ENCODE measurements around the gene SLC25A15.
"Not testable (repeated sequence)": the region's sequence is repeated elsewhere in the genome, so short reads cannot be mapped to it uniquely, and the experiment has no call there.

Gene SLC25A15

DNA sequence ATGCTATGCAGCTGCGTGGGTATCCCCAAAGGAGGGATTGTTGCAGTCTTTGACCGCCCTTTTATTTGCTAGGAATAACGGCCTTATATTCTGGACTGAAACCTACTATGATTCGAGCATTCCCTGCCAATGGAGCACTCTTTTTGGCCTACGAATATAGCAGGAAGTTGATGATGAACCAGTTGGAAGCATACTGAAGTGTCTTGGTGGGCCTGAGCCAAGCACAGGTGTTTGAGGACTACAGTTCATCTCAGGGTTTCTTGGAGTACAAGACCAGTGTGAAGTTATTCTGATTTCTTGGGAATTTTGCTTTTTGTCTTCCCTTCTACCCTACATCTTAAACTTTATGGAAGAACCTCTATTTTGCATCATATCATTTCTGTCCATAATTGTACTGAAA is 20.1 kb downstream of the SLC25A15 start:
- H3K27me3 ChIP-seq, result no peaks in the 10 kb centered on the region
- no peaks in the 10 kb centered on the region for H3K9me3 ChIP-seq
- no peak overlapping the region for H3K4me3 ChIP-seq
- H3K27ac ChIP-seq, result no peak overlapping the region
- TF ChIP-seq Cebpa-rat (IDR thresholded peaks at IDR 0.05), result no peak
- H3K4me1 ChIP-seq, result peaks cover 9% of the 10 kb centered on the region
- H4K20me1 ChIP-seq, result no peaks in the 10 kb centered on the region
- peaks cover 79% of the 10 kb centered on the region for H3K36me3 ChIP-seq
- H3K9ac ChIP-seq, result no peak overlapping the region
- H3K4me2 ChIP-seq, result no peak overlapping the region

DNA sequence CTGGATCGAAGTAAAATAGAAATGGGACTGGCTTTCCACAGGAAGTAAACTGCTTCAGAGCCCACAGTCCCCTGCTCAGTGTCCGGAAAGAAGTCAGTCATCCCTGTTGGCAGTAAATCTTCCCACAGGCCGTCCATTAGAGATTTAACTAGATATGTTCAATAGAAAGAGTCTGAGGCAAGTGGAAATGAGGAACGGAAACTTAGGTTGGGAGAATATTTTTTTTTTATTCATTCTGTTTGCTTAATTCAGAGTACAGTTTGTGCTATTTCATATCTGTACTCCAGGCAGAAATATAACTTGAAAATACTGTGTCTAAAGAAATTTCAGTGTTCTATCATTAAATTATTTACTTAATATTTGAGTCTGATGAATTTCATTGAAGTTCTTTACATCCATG is 22.7 kb downstream of the SLC25A15 start:
- H3K36me3 ChIP-seq, result peaks cover 54% of the 10 kb centered on the region
- H3K4me1 ChIP-seq, result peaks cover 9% of the 10 kb centered on the region
- H3K27me3 ChIP-seq, result no peaks in the 10 kb centered on the region
- peak overlapping the region; percentile 33 for H3K4me2 ChIP-seq
- no peak for TF ChIP-seq Cebpa-rat (IDR thresholded peaks at IDR 0.05)
- H4K20me1 ChIP-seq, result no peaks in the 10 kb centered on the region
- no peak overlapping the region for H3K9ac ChIP-seq
- H3K4me3 ChIP-seq, result no peak overlapping the region
- peaks cover 12% of the 10 kb centered on the region; the same call in 1 of the 2 replicates for H3K9me3 ChIP-seq
- no peak overlapping the region for H3K27ac ChIP-seq

DNA sequence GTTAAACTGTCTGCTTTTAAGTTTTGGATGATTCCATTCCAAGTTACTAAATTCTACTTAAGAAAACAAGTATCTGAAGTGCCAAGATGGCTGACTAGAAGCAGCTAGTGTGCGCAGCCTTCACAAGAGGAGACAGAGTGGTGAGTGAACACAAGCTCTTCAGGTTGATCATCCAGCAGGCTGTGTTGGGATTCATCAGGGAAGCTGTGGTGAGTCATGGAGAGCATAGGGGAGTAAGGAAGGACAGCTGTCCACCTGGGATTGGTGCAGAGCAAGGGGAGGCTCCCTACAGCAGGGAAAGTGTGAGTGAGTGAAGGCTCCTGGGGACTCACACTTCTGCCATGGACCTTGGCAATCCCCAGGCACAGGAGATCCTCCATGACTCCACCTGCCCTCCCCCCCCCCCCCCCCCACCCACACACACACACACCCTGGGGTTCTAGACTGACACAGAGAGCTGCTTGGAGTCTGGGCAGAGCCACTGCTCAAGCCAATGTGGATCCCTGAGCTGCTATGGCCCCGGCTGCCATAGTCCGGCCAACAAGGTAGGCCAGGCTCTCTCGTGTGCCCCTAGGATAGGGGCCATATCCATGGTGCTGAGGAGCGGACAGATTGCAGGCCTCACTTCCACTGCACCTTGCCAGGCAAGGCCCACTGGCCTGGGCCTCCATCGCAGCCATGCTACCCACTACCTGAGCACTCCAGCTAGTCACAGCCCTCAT is 23.5 kb downstream of the SLC25A15 start:
- TF ChIP-seq Cebpa-rat (IDR thresholded peaks at IDR 0.05), result no peak
- Histone ChIP-seq H3K4me2 (no peak overlapping the region), H4K20me1 (no peaks in the 10 kb centered on the region), H3K4me3 (no peak overlapping the region), H3K9ac (no peak overlapping the region), H3K27me3 (no peaks in the 10 kb centered on the region), H3K27ac (no peak overlapping the region), H3K36me3 (peaks cover 46% of the 10 kb centered on the region), H3K9me3 (peaks cover 12% of the 10 kb centered on the region; the same call in 1 of the 2 replicates), H3K4me1 (peaks cover 9% of the 10 kb centered on the region)

DNA sequence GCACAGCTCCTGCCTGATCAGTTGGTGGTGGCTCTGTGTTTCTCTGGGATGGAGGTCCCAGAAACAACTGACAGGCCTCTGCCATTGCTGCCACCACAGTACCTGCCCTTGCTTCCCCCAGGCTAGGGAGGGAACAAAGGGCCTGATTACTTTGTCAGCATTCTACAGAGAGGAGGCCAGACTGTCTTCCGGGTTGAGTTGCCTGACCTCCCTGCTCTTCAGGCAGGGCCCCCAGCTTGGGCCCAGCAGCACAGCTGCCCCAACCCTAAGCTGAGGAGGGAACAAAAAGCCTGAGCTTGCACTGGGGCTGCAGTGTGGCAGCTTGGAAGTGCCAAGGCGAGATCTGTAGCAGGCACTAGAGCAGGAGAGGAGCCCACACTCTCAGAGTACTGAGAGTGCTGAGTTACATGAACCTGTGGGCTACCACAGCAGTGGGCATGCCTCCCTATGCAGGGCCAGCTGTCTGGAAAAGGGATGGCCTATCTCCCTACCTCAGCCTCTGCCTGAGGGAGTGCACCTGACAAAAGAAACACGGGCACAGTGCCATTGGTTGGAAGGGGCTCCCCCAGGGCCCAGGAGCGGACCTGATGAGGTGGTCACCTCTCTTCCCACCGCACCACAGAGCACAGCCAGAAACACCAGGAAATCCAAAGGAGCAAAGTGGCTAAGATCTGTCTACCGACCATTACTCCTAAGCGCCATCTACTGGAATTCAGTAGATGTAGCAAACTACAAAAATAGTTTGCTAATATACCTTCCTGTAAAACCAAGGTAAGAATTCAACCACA is 24.4 kb downstream of the SLC25A15 start:
- Histone ChIP-seq H3K4me2 (no peak overlapping the region), H3K4me1 (peaks cover 9% of the 10 kb centered on the region), H3K36me3 (peaks cover 37% of the 10 kb centered on the region), H3K9ac (no peak overlapping the region), H4K20me1 (no peaks in the 10 kb centered on the region), H3K27me3 (no peaks in the 10 kb centered on the region), H3K27ac (no peak overlapping the region; the same call in 1 of the 2 replicates), H3K4me3 (no peak overlapping the region), H3K9me3 (peaks cover 12% of the 10 kb centered on the region; the same call in 1 of the 2 replicates)
- no peak for TF ChIP-seq Cebpa-rat (IDR thresholded peaks at IDR 0.05)

DNA sequence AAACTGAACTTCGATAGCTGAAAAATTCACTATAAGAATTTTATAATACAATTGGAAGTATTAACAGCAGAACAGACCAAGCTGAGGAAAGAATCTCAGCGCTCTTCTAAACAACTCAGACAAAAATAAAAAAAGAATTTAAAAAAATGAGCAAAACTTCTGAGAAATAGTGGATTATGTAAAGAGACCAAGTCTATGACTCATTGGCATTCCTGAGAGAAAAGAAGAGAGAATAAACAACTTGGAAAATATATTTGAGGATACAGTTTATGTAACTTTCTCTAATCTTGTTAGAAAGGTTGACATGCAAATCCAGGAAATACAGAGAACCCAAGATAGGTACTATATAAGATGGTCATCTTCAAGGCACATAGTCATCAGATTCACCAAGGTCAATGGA is 25.4 kb downstream of the SLC25A15 start:
- TF ChIP-seq Cebpa-rat (IDR thresholded peaks at IDR 0.05), result no peak
- H3K4me3 ChIP-seq, result no peak overlapping the region
- H3K9me3 ChIP-seq, result peaks cover 12% of the 10 kb centered on the region; the same call in 1 of the 2 replicates
- H3K27me3 ChIP-seq, result no peaks in the 10 kb centered on the region
- no peaks in the 10 kb centered on the region for H4K20me1 ChIP-seq
- peaks cover 27% of the 10 kb centered on the region for H3K36me3 ChIP-seq
- H3K9ac ChIP-seq, result no peak overlapping the region
- H3K27ac ChIP-seq, result no peak overlapping the region
- H3K4me2 ChIP-seq, result no peak overlapping the region
- peaks cover 9% of the 10 kb centered on the region for H3K4me1 ChIP-seq

DNA sequence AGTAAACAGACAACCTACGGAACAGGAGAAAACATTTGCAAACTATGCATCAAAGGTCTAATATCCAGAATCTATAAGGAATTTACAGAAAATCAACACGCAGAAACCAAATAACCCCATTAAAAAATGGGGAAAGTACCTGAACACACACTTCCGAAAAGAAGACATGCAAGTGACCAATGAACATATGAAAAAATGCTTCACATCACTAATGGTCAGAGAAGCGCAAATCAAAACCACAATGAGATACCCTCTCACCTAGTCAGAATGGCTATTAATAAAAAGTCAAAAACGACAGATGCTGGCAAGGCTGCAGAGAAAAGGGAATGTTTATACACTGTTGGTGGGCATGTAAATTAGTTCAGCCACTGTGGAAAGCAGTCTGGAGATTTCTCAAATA is 29.5 kb downstream of the SLC25A15 start:
- no peak overlapping the region for H3K9ac ChIP-seq
- H3K4me3 ChIP-seq, result no peak overlapping the region
- no peaks in the 10 kb centered on the region for H3K4me1 ChIP-seq
- H3K27ac ChIP-seq, result no peak overlapping the region
- no peak overlapping the region for H3K4me2 ChIP-seq
- no peak for TF ChIP-seq Cebpa-rat (IDR thresholded peaks at IDR 0.05)
- peaks cover 12% of the 10 kb centered on the region; the same call in 1 of the 2 replicates for H3K9me3 ChIP-seq
- no peaks in the 10 kb centered on the region for H3K27me3 ChIP-seq
- peaks cover under 1% of the 10 kb centered on the region; the same call in 1 of the 2 replicates for H3K36me3 ChIP-seq
- no peaks in the 10 kb centered on the region for H4K20me1 ChIP-seq

DNA sequence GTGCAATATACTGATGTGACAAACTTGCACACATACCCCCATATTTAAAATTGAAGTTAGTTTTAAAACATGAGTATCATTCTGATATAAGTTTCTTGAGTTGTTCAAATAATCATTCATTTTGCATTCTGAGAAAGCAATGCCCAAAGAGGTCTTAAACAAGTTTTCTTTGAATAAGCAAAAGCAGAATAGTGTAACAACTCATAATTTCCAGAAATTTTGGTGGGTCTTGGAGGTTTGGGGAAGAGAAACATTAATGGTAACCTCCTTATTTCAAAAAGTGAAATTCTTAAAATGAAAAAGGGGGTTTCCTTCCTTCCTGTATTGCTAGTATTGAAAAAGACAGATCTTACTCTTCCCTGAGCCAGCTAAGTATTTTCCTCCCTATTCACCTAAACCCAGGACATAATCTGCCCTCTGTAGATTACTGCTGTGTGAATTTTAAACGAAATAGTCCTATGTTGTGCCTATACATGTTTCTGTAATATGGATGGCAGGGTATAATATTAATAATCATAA is 30.4 kb downstream of the SLC25A15 start:
- H3K4me1 ChIP-seq, result no peaks in the 10 kb centered on the region
- no peak overlapping the region for H3K27ac ChIP-seq
- H3K9ac ChIP-seq, result no peak overlapping the region
- no peaks in the 10 kb centered on the region for H3K27me3 ChIP-seq
- H3K9me3 ChIP-seq, result peaks cover 12% of the 10 kb centered on the region; the same call in 1 of the 2 replicates
- H3K4me3 ChIP-seq, result no peak overlapping the region
- H3K36me3 ChIP-seq, result no peaks in the 10 kb centered on the region
- no peak for TF ChIP-seq Cebpa-rat (IDR thresholded peaks at IDR 0.05)
- no peak overlapping the region for H3K4me2 ChIP-seq
- no peaks in the 10 kb centered on the region for H4K20me1 ChIP-seq

DNA sequence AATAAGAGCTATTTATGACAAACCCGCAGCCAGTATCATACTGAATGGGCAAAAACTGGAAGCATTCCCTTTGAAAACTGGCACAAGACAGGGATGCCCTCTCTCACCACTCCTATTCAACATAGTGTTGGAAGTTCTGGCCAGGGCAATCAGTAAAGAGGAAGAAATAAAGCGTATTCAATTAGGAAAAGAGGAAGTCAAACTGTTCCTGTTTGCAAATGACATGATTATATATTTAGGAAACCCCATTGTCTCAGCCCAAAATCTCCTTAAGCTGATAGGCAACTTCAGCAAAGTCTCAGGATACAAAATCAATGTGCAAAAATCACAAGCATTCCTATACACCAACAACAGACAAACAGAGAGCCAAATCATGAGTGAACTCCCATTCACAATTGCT is 50.3 kb downstream of the SLC25A15 start:
- not testable (repeated sequence) for H3K4me2 ChIP-seq, H3K36me3 ChIP-seq, H3K9ac ChIP-seq, H3K4me1 ChIP-seq, H3K4me3 ChIP-seq, H3K9me3 ChIP-seq, H3K27ac ChIP-seq, H3K27me3 ChIP-seq, H4K20me1 ChIP-seq

DNA sequence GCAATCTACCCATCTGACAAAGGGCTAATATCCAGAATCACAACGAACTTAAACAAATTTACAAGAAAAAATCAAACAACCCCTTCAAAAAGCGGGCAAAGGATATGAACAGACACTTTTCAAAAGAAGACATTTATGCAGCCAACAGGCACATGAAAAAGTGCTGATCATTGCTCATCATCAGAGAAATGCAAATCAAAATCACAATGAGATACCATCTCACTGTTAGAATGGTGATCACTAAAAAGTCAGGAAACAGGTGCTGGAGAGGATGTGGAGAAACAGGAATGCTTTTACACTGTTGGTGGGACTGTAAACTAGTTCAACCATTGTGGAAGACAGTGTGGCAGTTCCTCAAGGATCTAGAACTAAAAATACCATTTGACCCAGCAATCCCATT is 51.5 kb downstream of the SLC25A15 start:
- H3K9me3 ChIP-seq, H3K4me1 ChIP-seq, H3K4me3 ChIP-seq, H4K20me1 ChIP-seq, H3K9ac ChIP-seq, H3K27me3 ChIP-seq, H3K36me3 ChIP-seq, H3K27ac ChIP-seq, H3K4me2 ChIP-seq: not testable (repeated sequence)

All from BLaER1 (cell line).